ENCODE measurements around the gene FOXP3.

- TF ChIP-seq CTCF (IDR thresholded peaks at IDR 0.05) = no peak
- TF ChIP-seq POLR2A (IDR thresholded peaks at IDR 0.05) = no peak
Observed at GRCh38 chrX:49214416-49214815, 50.1 kb downstream of the FOXP3 start.

Data from uterus (tissue), 2 donors.